Activated CD4-positive, alpha-beta T cell treated with anti-CD3 and anti-CD28 coated beads for 48 hours (primary cell): ENCODE results near the gene GALNT5.

Source experiments
- DNase-seq: peaks from one replicate; pipeline ENCODE4 v3.0.0-alpha.2; 2020

The GALNT5 gene

DNA sequence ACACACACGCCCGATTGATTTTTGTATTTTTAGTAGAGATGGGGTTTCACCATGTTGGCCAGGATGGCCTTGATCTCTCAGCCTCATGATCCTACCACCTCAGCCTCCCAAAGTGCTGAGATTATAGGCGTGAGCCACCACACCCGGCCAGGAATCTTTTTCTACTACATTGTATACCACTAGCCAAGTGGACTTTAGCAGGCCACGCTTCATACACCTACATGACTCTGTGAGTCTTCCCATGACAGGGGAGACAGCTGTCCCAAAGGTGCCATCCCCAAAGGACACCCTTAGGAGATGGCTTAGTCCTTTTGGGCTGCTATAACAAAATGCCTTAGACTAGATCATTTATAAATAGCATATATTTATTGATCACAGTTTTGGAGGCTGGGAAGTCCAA, 35.3 kb downstream of the GALNT5 start:
- no peak for DNase-seq

DNA sequence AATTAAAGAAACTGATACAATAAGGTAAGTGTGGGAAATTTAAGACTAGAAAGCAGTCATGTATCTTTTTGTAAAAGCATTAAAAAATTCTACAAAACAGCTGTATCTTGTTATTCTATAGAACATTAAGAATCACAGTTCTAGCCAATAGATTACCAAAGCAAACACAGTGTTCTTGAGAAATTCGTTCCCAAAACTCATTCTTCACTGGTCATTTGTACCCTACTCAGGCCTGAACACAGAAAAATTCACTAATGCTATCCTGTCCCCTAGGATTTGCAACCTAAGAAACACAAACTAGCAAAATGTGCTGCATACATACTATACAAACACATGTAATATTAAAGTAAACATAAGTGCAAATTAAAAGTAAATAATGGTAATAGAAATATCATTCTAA, 39.0 kb downstream of the GALNT5 start:
- no peak for DNase-seq

DNA sequence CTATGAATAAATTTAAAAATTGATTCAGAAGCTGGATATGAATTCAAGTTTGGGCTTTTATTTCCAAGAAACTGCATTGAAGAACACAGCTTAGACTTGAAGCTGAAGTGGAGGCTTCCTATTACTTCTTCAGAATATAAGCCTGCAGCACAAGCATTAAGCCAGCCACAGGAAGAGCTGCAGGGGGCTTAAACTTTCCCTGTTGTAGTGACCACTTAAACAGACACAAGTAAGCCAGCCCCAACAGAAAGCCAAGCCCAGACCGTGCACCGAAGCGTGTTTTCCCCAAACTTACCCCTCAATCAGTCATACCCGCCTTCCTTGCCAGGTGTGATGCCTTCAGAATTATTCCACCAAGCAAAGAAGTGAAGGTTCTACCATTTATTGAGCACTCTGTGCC, 39.5 kb downstream of the GALNT5 start:
- no peak for DNase-seq

- DNase-seq = no peak
These were observed 43.8 kb downstream of the GALNT5 start for GRCh38 chr2:157301307-157301706.

GRCh38 chr2:157302492-157303099, 45.1 kb downstream of the GALNT5 start:
- DNase-seq = peak; percentile 33

DNA sequence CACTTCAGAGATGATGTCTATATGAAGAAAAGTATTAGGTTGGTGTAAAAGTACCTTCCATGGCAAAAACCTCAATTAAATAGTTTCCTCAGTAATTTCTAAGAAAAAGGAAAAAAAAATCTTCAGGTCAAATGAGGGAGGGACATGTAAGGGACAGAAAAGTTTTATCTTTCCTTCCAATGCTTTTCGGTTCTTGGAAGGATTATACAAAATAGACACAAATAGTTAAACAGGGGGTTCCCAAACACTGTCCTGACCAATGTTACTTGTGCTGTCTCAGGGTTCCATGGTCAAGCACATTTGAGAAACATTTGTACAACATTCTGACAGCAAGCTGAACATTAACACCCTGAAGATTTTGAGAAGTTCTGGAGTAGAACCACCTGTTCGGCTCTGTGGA, 46.1 kb downstream of the GALNT5 start:
- no peak for DNase-seq

DNA sequence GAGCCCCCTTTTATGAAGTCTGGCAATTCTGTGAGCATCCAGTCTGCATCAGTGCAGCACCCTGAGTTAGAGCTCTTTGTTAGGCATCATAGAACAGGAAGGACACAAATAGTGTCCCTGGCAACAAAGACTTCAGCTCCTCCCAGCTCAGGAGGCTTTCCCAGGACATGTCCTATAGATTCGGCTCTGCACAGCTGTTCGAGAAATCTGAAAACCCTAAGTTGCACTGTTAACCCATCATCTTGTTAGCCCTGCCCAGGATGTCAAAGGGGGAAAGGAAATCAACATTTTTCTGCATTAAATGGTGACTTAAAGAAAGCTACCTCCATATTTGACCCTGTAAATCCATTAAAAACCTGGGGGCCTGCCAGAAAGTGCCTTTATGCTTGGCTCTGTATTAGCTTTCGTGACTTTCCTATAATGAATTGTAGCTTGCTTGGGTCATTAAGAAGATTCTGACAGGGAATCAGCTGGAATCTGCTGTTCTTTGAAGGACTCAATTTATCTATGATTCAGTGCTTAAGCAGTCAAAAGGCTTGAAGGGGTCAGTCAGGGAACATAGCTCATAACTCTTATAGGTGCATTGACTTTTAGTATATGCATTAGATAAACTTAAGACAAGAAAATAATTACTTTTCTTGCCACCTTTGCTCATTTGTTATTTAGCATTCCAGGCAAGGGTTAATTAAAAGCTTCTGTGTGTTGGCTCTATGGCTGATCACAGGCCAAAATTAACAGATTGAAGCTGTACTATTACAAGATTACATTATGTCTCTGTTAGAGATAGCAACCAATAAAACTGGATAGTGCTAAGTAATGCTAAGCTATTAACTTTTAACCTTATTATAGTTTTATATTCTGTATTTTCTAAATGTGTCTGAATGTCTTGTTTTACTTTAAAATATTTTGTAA, 47.6 kb downstream of the GALNT5 start:
- no peak for DNase-seq

DNA sequence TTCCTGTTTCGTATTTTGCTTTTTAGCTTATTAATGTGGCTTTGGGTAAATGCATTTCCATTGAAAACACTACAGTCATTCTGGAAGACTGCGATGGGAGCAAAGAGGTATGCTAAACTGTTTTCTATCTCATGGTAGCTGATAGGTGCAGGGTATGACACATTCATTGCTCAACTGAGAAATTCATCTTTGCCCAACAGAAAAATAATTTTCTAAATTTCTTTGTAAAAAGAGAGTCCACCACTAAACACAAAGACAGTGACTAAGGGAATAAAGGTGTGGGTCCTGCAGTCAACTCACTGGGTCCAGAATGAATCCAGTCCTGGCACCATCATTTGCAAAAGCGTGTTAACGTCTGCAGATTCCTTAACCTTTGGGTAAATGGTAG, 48.2 kb downstream of the GALNT5 start:
- no peak for DNase-seq

DNA sequence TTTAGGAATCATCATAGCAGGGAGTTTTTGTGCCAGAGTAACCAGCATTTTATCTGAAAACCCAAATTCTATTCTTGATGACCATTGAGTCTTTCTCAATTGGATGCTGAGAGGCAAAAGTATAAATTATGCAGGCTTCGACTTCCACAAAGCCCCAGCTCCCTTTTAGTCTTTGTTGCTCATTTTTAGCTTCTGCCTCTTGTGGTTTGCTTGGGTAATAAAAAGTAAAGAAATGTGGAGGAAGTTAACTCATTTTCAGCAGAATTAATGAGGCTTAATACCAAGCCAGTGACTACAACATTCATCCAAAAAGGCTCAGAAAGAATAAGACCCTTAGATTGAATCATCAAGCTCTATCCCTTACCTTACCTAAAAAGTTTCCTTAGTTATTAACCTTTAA, 49.5 kb downstream of the GALNT5 start:
- DNase-seq = no peak

GRCh38 chr2:157309878-157310277, 52.4 kb downstream of the GALNT5 start:
- no peak for DNase-seq

DNA sequence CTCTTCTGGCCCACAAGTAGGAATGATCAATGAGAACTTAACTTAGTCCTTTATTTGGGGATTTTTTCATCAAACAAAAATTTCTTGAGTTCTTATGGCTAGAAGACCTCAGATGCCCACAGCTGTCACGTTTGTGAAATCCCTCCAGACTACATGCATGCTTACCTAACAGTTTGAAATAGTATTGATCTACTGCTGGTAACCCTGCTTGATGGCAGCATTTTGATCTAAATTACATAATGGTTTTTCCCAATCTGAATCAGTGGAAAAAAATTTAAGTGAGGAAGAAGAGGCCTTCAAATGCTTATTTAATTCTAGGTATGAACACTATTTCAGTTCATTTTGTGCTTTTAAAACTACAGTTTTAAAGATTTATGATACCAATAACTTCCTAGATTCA, 54.2 kb downstream of the GALNT5 start:
- no peak for DNase-seq

- no peak for DNase-seq
These were observed 55.5 kb downstream of the GALNT5 start for GRCh38 chr2:157312866-157313486.

DNA sequence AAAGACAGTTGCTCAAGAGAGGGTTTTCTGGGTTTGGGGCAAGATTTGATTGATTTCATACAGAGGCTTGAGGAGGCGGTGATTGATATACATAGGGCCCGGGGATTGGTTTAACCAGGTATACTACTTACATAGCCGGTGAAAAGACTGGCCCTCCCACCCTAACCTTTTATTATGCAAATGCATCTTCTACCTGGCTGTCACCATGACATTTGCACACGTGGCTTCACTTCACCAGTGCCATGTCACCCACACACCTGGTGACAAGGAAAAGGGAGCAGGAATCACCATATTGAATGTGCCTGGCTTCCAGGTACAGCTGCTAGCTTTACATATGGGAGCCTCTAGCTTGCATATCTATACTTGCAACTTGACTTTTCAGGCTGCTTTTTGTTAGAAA, 58.4 kb downstream of the GALNT5 start:
- no peak for DNase-seq

DNA sequence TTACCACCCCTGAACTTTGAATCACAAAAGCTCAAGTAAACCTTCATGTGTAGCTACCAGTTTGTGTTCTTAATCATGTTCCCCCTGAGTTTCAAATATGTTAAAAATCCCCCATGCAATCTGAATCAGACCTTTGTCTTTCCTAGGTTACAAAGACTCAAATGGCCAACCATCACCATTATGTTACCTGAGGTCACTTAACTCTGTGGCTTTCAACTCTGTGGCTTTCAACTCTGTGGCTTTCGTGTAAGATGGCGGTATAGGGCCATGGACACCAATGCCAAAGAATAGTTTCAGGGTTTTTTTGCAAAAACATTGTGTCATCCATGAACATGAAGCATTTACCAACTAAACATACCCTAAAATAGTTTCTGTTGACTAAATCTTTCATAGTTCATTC, 61.4 kb downstream of the GALNT5 start:
- DNase-seq = no peak

- DNase-seq = no peak
These were observed 62.3 kb downstream of the GALNT5 start for GRCh38 chr2:157319795-157320194.

GRCh38 chr2:157320409-157320808, 62.9 kb downstream of the GALNT5 start:
- DNase-seq = no peak

DNA sequence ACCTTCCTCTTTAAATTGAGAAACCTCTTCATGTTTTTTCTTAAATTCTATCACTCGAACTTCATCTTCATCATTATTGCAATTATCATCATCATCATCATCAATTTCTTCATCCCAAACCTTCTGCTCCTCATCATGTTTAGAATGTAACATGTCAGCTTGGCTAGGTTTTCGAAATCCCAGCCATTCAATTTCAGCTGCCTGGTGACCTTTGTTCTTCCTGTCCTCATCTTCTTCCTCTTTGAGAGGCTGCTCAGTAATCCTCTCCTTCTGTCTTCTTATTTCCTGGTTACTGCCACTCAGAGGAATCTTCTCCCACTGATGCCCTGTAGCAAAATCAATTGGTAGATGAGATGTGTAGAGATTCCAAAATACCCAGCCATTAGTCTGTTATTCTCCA, 64.0 kb downstream of the GALNT5 start:
- no peak for DNase-seq

DNA sequence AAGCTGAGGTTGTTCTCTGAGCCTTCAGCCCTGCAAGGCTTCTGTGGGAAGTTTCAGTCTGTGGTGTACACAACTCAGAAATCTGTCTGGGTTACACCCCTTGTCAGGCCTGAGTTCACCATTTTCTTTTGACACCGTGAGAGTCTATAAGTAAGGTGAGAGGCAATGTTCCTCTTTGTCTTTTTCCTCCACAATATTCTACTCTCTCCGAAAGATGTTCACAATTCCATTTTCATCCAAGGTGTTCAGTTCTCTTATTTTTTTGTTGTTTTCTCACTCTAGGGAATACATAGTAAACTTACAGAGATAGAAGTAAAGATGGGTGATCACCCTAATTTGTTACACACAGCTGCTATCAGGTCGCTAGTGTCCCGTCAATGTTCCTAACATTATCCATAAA, 64.9 kb downstream of the GALNT5 start:
- DNase-seq = no peak

DNA sequence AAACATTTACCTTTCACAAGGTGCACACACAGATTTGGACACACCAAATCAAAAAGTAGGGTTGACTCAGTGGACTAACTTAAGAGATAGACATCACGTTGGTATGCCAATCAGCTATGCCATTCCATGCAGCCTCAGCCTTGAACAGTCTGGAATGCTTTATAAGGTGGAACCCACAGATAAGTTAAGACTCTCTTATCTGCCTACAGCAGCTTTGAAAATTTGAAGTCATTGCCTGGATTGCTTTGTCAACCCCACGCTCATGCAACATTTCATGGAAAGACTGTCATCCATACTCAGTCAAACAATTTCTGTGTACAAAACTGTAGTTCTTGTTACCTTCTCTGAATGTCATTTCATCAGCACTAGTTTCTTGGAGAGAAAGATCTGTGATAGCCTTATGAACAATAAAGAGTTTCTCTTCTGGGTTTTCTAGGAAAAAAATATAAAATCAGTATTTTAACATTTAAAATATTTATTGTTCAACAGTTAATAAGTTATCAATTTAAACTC, 66.9 kb downstream of the GALNT5 start:
- no peak for DNase-seq

- no peak for DNase-seq
These were observed 68.3 kb downstream of the GALNT5 start, which contains the start of gene ERMN for GRCh38 chr2:157325786-157326185. Gene ERMN (minus strand): TSS chr2:157325824. CDS start chr2:157325642, 182 bp downstream.

- DNase-seq = no peak
These were observed 69.2 kb downstream of the GALNT5 start for GRCh38 chr2:157326698-157327097.

DNA sequence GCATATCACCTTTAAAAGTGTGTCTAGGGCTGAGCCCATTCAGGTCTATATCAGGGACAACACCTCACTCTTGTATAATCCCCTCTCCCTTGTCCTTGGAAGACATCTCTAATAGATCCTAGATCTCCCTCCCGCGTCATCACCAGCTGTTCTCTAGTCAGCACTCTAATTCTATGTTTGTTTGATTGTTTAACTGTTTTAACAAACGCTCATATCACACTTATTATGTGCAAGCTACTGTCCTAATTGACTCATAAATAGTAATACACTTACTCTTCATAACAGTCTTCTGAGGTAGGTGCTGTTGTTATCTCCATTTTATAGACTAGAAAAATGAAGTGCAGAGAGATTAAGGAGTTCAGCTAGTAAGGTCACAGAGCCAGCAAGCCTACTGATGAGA, 69.7 kb downstream of the GALNT5 start:
- DNase-seq = no peak

GRCh38 chr2:157327621-157328500, 70.4 kb downstream of the GALNT5 start:
- peak; percentile 93 for DNase-seq
